GM19397 (cell line): ENCODE measurements around the gene PDE2A.
"Not testable (repeated sequence)": the region's sequence is repeated elsewhere in the genome, so short reads cannot be mapped to it uniquely, and the experiment has no call there.

Source experiments
- ATAC-seq: cut with Tn5 transposase; IDR thresholded peaks from one replicate; pipeline ENCODE4 v1.9.1; 2021; ENCODE audit warnings: mild to moderate bottlenecking, moderate library complexity; ENCODE audit not compliant: unreplicated experiment

Gene PDE2A

DNA sequence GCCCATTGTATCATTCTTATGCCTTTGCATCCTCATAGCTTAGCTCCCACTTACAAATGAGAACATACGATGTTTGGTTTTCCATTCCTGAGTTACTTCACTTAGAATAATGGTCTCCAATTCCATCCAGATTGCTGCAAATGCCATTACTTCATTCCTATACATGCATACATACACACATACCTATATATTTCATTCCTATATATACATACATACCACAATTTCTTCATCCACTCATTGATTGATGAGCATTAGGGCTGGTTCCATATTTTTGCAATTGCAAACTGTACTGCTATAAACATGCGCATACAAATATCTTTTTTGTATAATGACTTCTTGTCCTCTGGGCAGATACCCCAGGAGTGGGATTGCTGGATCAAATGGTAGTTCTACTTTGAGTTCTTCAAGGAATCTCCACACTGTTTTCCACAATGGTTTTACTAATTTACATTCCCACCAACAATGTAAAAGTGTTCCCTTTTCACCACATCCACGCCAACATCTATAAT is 119.2 kb downstream of the PDE2A start:
- ATAC-seq, result not testable (repeated sequence)

GRCh38 chr11:72553706-72554105 is 120.5 kb downstream of the PDE2A start:
- no peak for ATAC-seq

- ATAC-seq, result no peak
Observed at GRCh38 chr11:72552399-72552910, 121.8 kb downstream of the PDE2A start.

DNA sequence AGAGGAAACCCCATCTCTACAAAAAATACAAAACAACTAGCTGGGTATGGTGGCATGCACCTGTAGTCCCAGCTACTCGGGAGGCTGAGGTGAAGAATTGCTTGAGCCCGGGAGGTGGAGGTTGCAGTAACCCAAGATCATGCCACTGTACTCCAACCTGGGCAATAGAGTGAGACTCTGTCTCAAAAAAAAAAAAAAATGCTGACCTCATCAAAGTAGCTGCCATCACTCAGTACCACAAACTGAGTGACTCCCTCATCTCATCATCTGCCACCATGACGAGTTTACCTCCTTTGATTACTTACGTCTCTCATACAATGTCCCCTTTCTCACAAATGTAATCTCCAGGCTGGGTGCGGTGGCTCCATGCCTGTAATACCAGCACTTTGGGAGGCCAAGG is 122.7 kb downstream of the PDE2A start:
- no peak for ATAC-seq

DNA sequence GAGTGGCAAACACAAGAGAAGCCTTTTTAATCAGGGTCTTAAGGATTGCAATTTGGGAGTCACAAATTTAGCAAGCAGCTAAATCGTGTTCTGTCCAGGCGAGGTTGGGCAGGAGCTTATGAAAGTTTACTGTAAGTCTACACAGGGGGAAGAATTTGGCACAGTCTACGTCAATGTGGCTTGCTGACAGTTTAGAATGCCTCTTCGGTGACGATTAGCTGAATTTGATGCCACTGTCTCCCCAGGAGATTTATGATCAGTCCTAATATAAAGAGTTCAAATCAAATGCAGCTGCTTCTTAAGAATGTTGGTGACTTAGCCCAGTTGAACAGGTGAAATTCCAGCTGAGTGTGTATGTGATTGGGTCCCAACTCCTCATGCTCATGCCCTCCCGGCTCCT is 125.8 kb downstream of the PDE2A start:
- no peak for ATAC-seq

DNA sequence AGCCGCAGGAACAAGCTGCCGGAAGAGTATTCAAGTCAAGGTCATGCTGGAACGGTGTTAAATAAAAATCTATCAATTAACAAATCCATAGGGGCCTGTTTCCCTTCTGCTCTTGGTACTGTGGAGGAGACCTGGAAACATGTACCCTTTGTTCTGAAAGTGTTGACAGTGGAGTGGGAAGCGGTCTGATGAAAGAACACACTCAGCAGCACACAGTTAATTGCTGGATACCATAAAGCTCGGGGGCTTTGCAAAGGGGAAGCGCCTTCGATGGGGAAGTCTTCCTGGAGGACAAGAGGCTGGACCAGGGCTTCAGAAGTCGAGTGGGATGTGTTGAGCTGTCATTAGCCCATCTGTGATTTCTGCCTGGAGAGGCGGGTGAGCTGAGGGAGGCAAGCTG is 127.4 kb downstream of the PDE2A start:
- ATAC-seq, result no peak

DNA sequence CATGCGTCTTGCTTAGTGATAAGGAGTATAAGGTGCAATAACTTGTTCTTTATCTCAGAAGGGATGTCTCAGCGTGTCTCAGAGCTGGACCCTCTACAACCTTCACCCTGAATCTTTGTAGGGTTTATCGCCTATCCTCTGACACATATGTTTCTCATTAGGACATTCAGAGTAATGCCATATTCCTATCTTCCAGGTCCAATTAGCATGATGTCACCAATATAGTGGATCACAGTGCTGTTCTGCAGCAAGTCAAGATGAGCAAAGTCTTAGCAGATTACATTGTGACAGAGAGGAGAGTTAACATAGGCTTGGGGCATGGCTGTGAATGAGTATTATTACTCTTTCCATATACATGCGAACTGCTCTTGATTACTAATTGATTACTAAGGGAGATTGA is 129.6 kb downstream of the PDE2A start:
- no peak for ATAC-seq

GRCh38 chr11:72543849-72544542 is 130.2 kb downstream of the PDE2A start:
- ATAC-seq, result no peak

DNA sequence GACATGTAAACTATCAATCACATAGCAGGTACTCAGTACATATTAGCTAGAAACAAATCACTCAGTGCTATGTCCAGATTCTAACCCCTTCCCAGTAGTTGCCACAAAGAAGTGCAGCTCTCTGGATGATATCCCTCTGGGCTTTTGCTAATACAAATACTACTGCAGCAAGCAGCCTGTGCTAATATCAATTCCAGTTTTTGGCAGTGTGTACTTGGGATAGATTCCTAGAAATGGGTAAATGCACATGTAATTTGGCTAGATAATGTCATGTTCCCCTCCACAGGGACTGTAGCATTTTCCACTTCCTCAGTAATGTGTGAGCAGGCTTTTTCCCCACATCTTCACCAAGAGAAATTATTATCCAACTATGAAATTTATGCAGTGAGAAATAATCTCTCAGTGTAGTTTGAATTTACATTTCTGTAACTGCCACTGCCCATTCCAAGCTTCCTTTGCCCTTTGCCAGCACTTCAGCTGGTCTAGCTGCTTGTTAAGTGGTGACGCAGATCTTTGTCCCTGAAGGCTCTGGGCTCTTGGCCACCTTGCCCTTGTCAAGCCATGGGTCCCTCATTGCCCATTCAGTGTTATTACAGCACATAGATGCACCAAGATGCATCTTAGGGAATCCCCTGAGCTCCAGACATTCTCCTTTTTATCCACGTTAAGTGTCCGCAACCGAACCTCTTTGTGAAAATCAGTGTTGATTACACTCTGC is 132.8 kb downstream of the PDE2A start:
- no peak for ATAC-seq

GRCh38 chr11:72537051-72537450 is 137.2 kb downstream of the PDE2A start:
- no peak for ATAC-seq

DNA sequence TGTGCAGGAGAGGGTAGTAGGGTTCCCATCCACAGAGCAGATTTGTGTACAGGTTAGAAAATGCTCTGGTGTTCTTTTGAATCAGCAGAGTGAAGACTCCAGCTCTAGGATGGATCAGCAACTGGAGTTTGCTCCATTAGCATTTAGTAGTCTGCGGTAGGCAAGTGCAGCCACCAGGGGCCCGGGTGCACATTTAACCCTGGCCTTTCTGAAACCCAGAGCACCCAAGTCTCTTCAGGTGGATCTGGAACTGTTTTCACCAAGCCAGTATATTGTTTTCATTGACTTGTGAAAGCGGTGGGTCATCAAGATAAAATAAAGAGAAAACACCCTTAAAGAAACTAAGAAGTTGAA is 139.1 kb downstream of the PDE2A start:
- no peak for ATAC-seq

- ATAC-seq, result no peak
Observed at GRCh38 chr11:72534371-72535193, 139.6 kb downstream of the PDE2A start.

DNA sequence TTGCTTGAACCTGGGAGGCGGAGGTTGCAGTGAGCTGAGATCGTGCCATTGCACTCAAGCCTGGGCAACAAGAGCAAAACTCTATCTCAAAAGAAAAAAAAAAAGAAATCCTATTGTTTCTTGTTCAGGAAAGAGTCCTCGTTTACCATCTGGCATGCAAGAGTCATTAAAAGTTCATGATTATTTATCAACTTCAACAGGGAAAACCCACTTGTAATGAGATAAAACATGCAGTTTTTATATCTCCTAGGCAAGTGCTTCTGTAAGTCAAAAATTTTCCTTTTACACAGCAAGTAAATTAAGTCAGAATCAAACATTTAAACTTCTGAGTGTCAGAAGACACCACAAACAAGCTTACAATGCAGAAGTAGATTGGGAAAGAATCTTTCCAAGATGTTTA is 145.2 kb downstream of the PDE2A start:
- no peak for ATAC-seq

DNA sequence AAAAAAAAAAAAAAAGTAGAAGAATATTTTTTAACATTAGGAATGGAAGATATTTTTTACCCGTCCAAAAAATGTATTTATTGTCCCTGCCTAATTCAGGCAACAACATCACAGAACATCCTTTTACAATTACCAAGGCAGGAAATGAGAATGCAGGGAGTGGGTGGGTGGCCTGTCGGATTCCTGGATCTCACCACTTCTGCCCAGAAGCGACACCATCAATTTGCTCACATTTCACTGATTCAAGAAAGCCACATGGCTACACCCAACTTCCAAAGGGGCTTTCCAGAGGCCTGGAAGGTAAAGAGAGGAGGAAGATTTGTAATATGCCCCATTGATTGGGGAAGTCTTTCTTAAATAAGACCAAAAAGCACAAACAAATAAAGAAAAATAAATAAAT is 146.1 kb downstream of the PDE2A start:
- ATAC-seq, result no peak
